Lung (tissue), 16 donors: ENCODE data around the gene PLA2G4F. TPM values are rescaled to one million over a fixed set of nuclear protein-coding genes. Genes with fewer than 3 reads are reported as not detected.

Experiments
- ATAC-seq: fragments of 200-7000 bp; cut with Tn5 transposase; one replicate; pipeline ENCODE4 v1.9.1; 2020; ENCODE audit warnings: moderate number of reproducible peaks; ENCODE audit not compliant: insufficient read depth, low FRiP score
- DNase-seq, 3 donors: peaks; one replicate each; pipeline ENCODE4 v3.0.0-alpha.2; 2013 to 2017
- H3K27ac ChIP-seq, 2 donors: one replicate each; pipeline ENCODE4 v1.5.1; 2013; ENCODE audit warnings: mild to moderate bottlenecking in 2 of 2, moderate library complexity in 2 of 2, control low read depth in 1 of 2, inconsistent platforms in 1 of 2, low read depth in 1 of 2, low read length in 1 of 2
- H3K27me3 ChIP-seq, 3 donors: one replicate each; pipeline ENCODE4 v1.5.1; 2013; ENCODE audit warnings: low read length in 2 of 3; ENCODE audit not compliant: control insufficient read depth in 3 of 3, insufficient read depth in 3 of 3
- H3K36me3 ChIP-seq, 4 donors: one replicate each; pipeline ENCODE4 v1.5.1; 2013; ENCODE audit warnings: low read length in 4 of 4, mild to moderate bottlenecking in 1 of 4, moderate library complexity in 1 of 4; ENCODE audit not compliant: control insufficient read depth in 4 of 4, insufficient read depth in 4 of 4
- H3K4me1 ChIP-seq, 5 donors: one replicate each; pipeline ENCODE4 v1.5.1; 2013; ENCODE audit warnings: low read length in 5 of 5, mild to moderate bottlenecking in 2 of 5, moderate library complexity in 1 of 5; ENCODE audit not compliant: control insufficient read depth in 5 of 5, insufficient read depth in 5 of 5
- H3K4me3 ChIP-seq: one replicate; pipeline ENCODE4 v1.5.1; 2013; ENCODE audit warnings: mild to moderate bottlenecking, control low read depth, moderate library complexity
- H3K9ac ChIP-seq, 2 donors: one replicate each; pipeline ENCODE4 v1.5.1; 2013; ENCODE audit warnings: low read length in 2 of 2, control low read depth in 1 of 2; ENCODE audit not compliant: insufficient read depth in 1 of 2
- H3K9me3 ChIP-seq, 4 donors: one replicate each; pipeline ENCODE4 v1.5.1; 2013; ENCODE audit warnings: low read length in 3 of 4, mild to moderate bottlenecking in 1 of 4, moderate library complexity in 1 of 4; ENCODE audit not compliant: control insufficient read depth in 4 of 4, insufficient read depth in 3 of 4
- WGBS, 2 donors: extraction: QIAGEN DNeasy Blood & Tissue Kit; methylation state at CpG; one replicate each; pipeline ENCODE4 v1.1.7; 2013; 5-methylcytosine and 5-hydroxymethylcytosine counted together
- long read RNA-seq, 5 donors: transcript quantifications; one replicate each; lab custom pipeline, GENCODE V29; 2026
- polyA plus RNA-seq, 2 donors: library from polyadenylated mRNA; stranded (reverse); fragments of 200-250 nt; gene quantifications; one replicate each; pipeline ENCODE4 v1.2.1, GENCODE V29; 2013
- total RNA-seq, 2 donors: library from RNA; depleted of rRNA in 1 of 2; stranded (reverse); fragments of >200 nt in 1 of 2; gene quantifications; one replicate each; pipeline ENCODE4 v1.2.1, GENCODE V29; 2014 to 2021
- TF ChIP-seq, protein P1 (sequence below): IDR thresholded peaks from 2 replicates; pipeline ENCODE4 v1.5.1; 2012; ENCODE audit warnings: mild to moderate bottlenecking; ENCODE audit errors: control extremely low read depth, extremely low read depth
- donor health status: control.
- donor health status: control.
- donor health status: Bipolar disorder and iron deficiency.
- donor health status: healthy.
- donor health status: DM: yes; HTN: yes; CAD: no.

Gene PLA2G4F, protein sequence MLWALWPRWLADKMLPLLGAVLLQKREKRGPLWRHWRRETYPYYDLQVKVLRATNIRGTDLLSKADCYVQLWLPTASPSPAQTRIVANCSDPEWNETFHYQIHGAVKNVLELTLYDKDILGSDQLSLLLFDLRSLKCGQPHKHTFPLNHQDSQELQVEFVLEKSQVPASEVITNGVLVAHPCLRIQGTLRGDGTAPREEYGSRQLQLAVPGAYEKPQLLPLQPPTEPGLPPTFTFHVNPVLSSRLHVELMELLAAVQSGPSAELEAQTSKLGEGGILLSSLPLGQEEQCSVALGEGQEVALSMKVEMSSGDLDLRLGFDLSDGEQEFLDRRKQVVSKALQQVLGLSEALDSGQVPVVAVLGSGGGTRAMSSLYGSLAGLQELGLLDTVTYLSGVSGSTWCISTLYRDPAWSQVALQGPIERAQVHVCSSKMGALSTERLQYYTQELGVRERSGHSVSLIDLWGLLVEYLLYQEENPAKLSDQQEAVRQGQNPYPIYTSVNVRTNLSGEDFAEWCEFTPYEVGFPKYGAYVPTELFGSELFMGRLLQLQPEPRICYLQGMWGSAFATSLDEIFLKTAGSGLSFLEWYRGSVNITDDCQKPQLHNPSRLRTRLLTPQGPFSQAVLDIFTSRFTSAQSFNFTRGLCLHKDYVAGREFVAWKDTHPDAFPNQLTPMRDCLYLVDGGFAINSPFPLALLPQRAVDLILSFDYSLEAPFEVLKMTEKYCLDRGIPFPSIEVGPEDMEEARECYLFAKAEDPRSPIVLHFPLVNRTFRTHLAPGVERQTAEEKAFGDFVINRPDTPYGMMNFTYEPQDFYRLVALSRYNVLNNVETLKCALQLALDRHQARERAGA
- total RNA-seq (100 to 1,000 TPM in 1 of 2 donors, 10 to 100 TPM in 1; 10.9 to 116 TPM), polyA plus RNA-seq (10 to 100 TPM; 18.9 to 64.7 TPM)
- long read RNA-seq, donor 1, full-length matches to known transcripts, result 1 of 1 reads
- long read RNA-seq, donor 1, partial matches to known transcripts, result 0 of 1 reads
- long read RNA-seq, donor 1, other reads (novel, unspliced or antisense), result 0 of 1 reads
- long read RNA-seq, donor 2, result 0 reads
- long read RNA-seq, donor 3, full-length matches to known transcripts, result 1 of 1 reads
- long read RNA-seq, donor 3, partial matches to known transcripts, result 0 of 1 reads
- long read RNA-seq, donor 3, other reads (novel, unspliced or antisense), result 0 of 1 reads
- long read RNA-seq, donor 4, full-length matches to known transcripts, result 1 of 1 reads
- long read RNA-seq, donor 4, partial matches to known transcripts, result 0 of 1 reads
- long read RNA-seq, donor 4, other reads (novel, unspliced or antisense), result 0 of 1 reads
- long read RNA-seq, donor 5, partial matches to known transcripts, result 0 of 1 reads
- long read RNA-seq, donor 5, other reads (novel, unspliced or antisense), result 0 of 1 reads

DNA sequence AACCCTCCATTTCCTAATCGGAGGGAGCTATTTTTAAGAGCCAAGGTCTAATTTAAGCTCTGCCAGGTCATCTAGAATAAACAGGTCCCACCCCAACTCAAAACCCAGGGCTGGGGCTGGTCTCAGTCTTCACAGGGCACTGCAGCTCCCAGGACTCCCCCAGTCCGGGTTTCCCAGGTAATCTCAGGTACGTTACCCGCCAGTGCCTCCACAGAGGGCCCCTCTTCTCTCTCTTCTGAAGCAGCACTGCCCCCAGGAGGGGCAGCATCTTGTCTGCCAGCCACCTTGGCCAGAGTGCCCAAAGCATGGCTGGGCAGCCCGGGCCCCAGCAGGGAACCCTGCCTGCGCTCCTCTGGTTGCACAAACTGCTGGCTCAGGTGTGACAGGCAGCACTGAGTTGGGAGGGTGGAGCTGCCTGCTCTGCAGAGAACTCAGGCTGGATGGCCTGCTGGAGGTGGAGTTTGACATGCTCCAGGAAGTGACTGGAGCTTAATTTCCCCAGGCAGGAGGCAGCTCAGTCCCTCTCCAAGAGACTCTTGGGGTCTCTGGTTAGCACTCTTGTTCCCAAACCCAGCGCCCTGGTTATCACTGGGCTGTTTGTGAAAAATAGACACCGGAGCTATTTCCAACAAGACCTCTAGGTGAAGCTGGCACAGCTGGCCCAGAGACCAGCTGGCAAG lies at the start of gene PLA2G4F:
TSS of gene PLA2G4F (minus strand) at position 394 of the 680 bp plus-strand sequence. CDS start at position 307, 87 bp downstream.
- H3K27ac ChIP-seq, result peak within 1 kb of the TSS; percentile 17 to 69
- no peaks in the 10 kb centered on the region for H3K9me3 ChIP-seq
- H3K4me1 ChIP-seq, result peaks cover 0 to 19% (median 14%) of the 10 kb centered on the region in 5 donors
- H3K36me3 ChIP-seq, result peaks cover 7 to 21% (median 12%) of the 10 kb centered on the region in 4 donors
- TF ChIP-seq, protein P1, sequence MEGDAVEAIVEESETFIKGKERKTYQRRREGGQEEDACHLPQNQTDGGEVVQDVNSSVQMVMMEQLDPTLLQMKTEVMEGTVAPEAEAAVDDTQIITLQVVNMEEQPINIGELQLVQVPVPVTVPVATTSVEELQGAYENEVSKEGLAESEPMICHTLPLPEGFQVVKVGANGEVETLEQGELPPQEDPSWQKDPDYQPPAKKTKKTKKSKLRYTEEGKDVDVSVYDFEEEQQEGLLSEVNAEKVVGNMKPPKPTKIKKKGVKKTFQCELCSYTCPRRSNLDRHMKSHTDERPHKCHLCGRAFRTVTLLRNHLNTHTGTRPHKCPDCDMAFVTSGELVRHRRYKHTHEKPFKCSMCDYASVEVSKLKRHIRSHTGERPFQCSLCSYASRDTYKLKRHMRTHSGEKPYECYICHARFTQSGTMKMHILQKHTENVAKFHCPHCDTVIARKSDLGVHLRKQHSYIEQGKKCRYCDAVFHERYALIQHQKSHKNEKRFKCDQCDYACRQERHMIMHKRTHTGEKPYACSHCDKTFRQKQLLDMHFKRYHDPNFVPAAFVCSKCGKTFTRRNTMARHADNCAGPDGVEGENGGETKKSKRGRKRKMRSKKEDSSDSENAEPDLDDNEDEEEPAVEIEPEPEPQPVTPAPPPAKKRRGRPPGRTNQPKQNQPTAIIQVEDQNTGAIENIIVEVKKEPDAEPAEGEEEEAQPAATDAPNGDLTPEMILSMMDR, result no peak
- 63 to 80% methylated on average over 8 of the region's 8 CpGs for WGBS, 2 donors
- ATAC-seq (peak; percentile 51), DNase-seq (peak in 1 of 3 donors; percentile 56)
- H3K9ac ChIP-seq, result no peak within 1 kb of the TSS
- no peaks in the 10 kb centered on the region for H3K27me3 ChIP-seq
- peak within 1 kb of the TSS; percentile 7 for H3K4me3 ChIP-seq

DNA sequence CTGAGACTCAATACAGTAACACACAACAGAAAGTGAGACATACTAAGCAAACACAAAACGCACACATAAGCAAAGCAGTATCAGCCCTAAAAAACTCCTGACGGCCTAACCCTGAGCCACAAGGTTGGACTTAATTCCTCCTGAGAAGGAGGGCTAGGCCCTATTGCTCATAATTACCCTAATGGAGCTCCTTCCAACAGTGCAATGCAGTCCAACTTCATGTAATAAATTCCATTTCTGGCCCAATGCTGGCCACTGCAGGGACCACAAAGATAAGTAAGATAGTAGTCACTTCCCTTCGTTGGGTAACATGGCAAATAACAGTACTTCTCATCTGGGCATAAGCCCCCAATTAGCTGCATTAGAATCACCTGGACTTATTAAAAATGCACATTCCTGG lies 47.5 kb upstream of the PLA2G4F start:
- Histone ChIP-seq H3K27ac (no peak overlapping the region), H3K9ac (no peak overlapping the region), H3K27me3 (no peaks in the 10 kb centered on the region), H3K36me3 (peaks cover 2 to 6% (median 4%) of the 10 kb centered on the region in 4 donors), H3K4me3 (no peak overlapping the region), H3K9me3 (no peaks in the 10 kb centered on the region), H3K4me1 (peaks cover 2 to 16% (median 14%) of the 10 kb centered on the region in 5 donors)
- 91 to 92% methylated on average over 3 of the region's 3 CpGs for WGBS, 2 donors
- ATAC-seq, result no peak
- TF ChIP-seq, protein P1, result no peak
- DNase-seq, result no peak

DNA sequence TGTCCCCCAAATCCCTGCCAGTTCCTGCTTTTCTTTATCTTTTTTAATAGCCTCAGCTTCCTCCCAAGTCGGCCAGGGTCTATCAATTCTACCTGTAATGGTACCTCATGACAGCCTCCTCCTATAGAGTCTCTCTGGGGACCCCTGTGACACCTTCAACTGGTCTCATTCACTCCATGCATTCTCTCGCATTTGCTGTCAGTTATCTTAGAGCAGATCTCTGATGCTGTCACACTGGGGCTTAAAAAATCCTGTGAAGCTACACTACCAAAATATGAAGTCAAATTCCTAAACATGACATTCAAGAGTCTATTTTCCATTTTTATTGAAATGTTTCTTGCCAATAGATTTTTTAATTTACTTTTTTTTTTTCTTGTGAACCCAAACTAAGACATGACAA lies 46.2 kb upstream of the PLA2G4F start:
- 56 to 61% methylated on average over 2 of the region's 2 CpGs for WGBS, 2 donors
- Histone ChIP-seq H3K4me1 (peaks cover 2 to 14% (median 10%) of the 10 kb centered on the region in 5 donors), H3K27ac (no peak overlapping the region), H3K4me3 (no peak overlapping the region), H3K27me3 (no peaks in the 10 kb centered on the region), H3K36me3 (peaks cover 4 to 16% (median 9%) of the 10 kb centered on the region in 4 donors), H3K9me3 (no peaks in the 10 kb centered on the region), H3K9ac (no peak overlapping the region)
- TF ChIP-seq, protein P1, result no peak
- DNase-seq (no peak), ATAC-seq (no peak)
